ENCODE measurements around the gene TAS2R10.
"Not testable (repeated sequence)": the region's sequence is repeated elsewhere in the genome, so short reads cannot be mapped to it uniquely, and the experiment has no call there.

Gene TAS2R10

GRCh38 chr12:10791769-10792168, 34.4 kb downstream of the TAS2R10 start:
- H3K9me3 ChIP-seq (ENCODE audit: control insufficient read depth, low read length); H3K4me1 ChIP-seq (ENCODE audit: control insufficient read depth, insufficient read depth, low read length, poor library complexity, severe bottlenecking); H3K36me3 ChIP-seq (ENCODE audit: control insufficient read depth, insufficient read depth, low read length); H3K4me3 ChIP-seq (ENCODE audit: insufficient read depth, low read depth, low read length, poor library complexity, severe bottlenecking); H3K27ac ChIP-seq (ENCODE audit: insufficient read depth, low read length, poor library complexity, severe bottlenecking); DNase-seq; H3K27me3 ChIP-seq (replicated peaks; ENCODE audit: control insufficient read depth, insufficient read depth, low read length, poor library complexity, severe bottlenecking): not testable (repeated sequence)

GRCh38 chr12:10783252-10783651, 42.9 kb downstream of the TAS2R10 start:
- no peaks in the 10 kb centered on the region for H3K27me3 ChIP-seq (replicated peaks; ENCODE audit: control insufficient read depth, insufficient read depth, low read length, poor library complexity, severe bottlenecking)
- no peaks in the 10 kb centered on the region for H3K9me3 ChIP-seq (ENCODE audit: control insufficient read depth, low read length)
- no peak for DNase-seq
- no peak overlapping the region for H3K27ac ChIP-seq (ENCODE audit: insufficient read depth, low read length, poor library complexity, severe bottlenecking)
- no peaks in the 10 kb centered on the region for H3K4me1 ChIP-seq (ENCODE audit: control insufficient read depth, insufficient read depth, low read length, poor library complexity, severe bottlenecking)
- no peaks in the 10 kb centered on the region for H3K36me3 ChIP-seq (ENCODE audit: control insufficient read depth, insufficient read depth, low read length)
- no peak overlapping the region for H3K4me3 ChIP-seq (ENCODE audit: insufficient read depth, low read depth, low read length, poor library complexity, severe bottlenecking)

GRCh38 chr12:10779103-10779502, 47.1 kb downstream of the TAS2R10 start:
- no peaks in the 10 kb centered on the region for H3K4me1 ChIP-seq (ENCODE audit: control insufficient read depth, insufficient read depth, low read length, poor library complexity, severe bottlenecking)
- H3K27me3 ChIP-seq (replicated peaks; ENCODE audit: control insufficient read depth, insufficient read depth, low read length, poor library complexity, severe bottlenecking), result peaks cover 5% of the 10 kb centered on the region
- H3K27ac ChIP-seq (ENCODE audit: insufficient read depth, low read length, poor library complexity, severe bottlenecking), result no peak overlapping the region
- DNase-seq, result no peak
- H3K4me3 ChIP-seq (ENCODE audit: insufficient read depth, low read depth, low read length, poor library complexity, severe bottlenecking), result no peak overlapping the region
- H3K36me3 ChIP-seq (ENCODE audit: control insufficient read depth, insufficient read depth, low read length), result no peaks in the 10 kb centered on the region
- H3K9me3 ChIP-seq (ENCODE audit: control insufficient read depth, low read length), result no peaks in the 10 kb centered on the region
